WTC11 (cell line): ENCODE data around the gene TRAIP.

ENCODE experiments used
- EMX1 ChIP-seq: fragments of 250-450 bp; sonication (Bioruptor Pico); IDR thresholded peaks from 2 replicates; pipeline ENCODE4 v1.8.0; 2021; ENCODE audit warnings: mild to moderate bottlenecking
- ESRRA ChIP-seq: sonication (generic); formaldehyde crosslinking; IDR thresholded peaks from 2 replicates; pipeline ENCODE4 v1.8.1; 2022; ENCODE audit warnings: mild to moderate bottlenecking, missing genetic modification reagents, borderline replicate concordance
- GTF2I ChIP-seq: fragments of 250-450 bp; sonication (Bioruptor Pico); conservative IDR thresholded peaks from 2 replicates; pipeline ENCODE4 v1.4.0; 2021; ENCODE audit warnings: mild to moderate bottlenecking
- JUN ChIP-seq: sonication (generic); formaldehyde crosslinking; IDR thresholded peaks from 2 replicates; pipeline ENCODE4 v1.8.0; 2023; ENCODE audit warnings: mild to moderate bottlenecking, missing genetic modification reagents
- NR2C2 ChIP-seq: sonication (generic); formaldehyde crosslinking; IDR thresholded peaks from 2 replicates; pipeline ENCODE4 v1.8.0; 2022; ENCODE audit warnings: mild to moderate bottlenecking, missing genetic modification reagents
- OVOL2 ChIP-seq: fragments of 250-450 bp; sonication (Bioruptor Pico); IDR thresholded peaks from 2 replicates; pipeline ENCODE4 v1.9.0; 2021; ENCODE audit warnings: mild to moderate bottlenecking, borderline replicate concordance
- TEAD4 ChIP-seq: sonication (generic); formaldehyde crosslinking; IDR thresholded peaks from 2 replicates; pipeline ENCODE4 v1.8.0; 2022; ENCODE audit warnings: mild to moderate bottlenecking, missing genetic modification reagents
- ZNF121 ChIP-seq: sonication (generic); formaldehyde crosslinking; IDR thresholded peaks from 2 replicates; pipeline ENCODE4 v1.8.0; 2023; ENCODE audit warnings: missing genetic modification reagents
- ZNF232 ChIP-seq: sonication (generic); formaldehyde crosslinking; IDR thresholded peaks from 2 replicates; pipeline ENCODE4 v1.8.0; 2022; ENCODE audit warnings: mild to moderate bottlenecking, missing genetic modification reagents
- ZNF263 ChIP-seq: sonication (generic); formaldehyde crosslinking; IDR thresholded peaks from 2 replicates; pipeline ENCODE4 v1.8.1; 2022; ENCODE audit warnings: low read depth, mild to moderate bottlenecking, moderate library complexity, missing genetic modification reagents
- ZNF425 ChIP-seq: fragments of 250-450 bp; sonication (Bioruptor Pico); conservative IDR thresholded peaks from 2 replicates; pipeline ENCODE4 v1.9.0; 2021; ENCODE audit warnings: mild to moderate bottlenecking
- TF ChIP-seq, protein P1 (sequence below): fragments of 200-600 bp; IDR thresholded peaks from 2 replicates; pipeline ENCODE4 v1.8.0; 2022; ENCODE audit warnings: antibody characterized with exemption
- TF ChIP-seq, protein P2 (sequence below): sonication (generic); formaldehyde crosslinking; IDR thresholded peaks from 2 replicates; pipeline ENCODE4 v1.8.1; 2022; ENCODE audit warnings: low read depth, mild to moderate bottlenecking, moderate library complexity, missing genetic modification reagents, borderline replicate concordance
- TF ChIP-seq, protein P3 (sequence below): sonication (generic); formaldehyde crosslinking; IDR thresholded peaks from 2 replicates; pipeline ENCODE4 v1.8.0; 2022; ENCODE audit warnings: mild to moderate bottlenecking, missing genetic modification reagents

DNA sequence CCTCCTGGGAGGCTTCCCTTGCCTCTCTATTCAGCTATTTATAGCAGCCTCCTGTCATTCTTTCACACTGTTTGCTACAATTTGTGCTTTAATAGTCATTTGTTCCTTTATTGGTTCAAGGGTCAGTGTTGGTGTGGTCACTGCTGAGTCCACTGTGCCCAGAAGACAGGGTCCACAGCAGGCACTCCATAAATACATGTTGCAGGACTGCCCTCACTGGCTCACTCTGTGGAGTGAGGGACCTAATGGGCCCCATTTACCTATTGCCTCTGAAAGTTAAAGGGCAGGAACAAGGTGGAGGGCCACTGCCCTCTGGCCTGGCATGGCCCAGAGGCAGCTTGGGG is 30.5 kb upstream of the TRAIP start:
- TF ChIP-seq NR2C2 (CRISPR knock-in tag) = no peak
- TF ChIP-seq ZNF263 (CRISPR knock-in tag) = no peak
- TF ChIP-seq, protein P1, sequence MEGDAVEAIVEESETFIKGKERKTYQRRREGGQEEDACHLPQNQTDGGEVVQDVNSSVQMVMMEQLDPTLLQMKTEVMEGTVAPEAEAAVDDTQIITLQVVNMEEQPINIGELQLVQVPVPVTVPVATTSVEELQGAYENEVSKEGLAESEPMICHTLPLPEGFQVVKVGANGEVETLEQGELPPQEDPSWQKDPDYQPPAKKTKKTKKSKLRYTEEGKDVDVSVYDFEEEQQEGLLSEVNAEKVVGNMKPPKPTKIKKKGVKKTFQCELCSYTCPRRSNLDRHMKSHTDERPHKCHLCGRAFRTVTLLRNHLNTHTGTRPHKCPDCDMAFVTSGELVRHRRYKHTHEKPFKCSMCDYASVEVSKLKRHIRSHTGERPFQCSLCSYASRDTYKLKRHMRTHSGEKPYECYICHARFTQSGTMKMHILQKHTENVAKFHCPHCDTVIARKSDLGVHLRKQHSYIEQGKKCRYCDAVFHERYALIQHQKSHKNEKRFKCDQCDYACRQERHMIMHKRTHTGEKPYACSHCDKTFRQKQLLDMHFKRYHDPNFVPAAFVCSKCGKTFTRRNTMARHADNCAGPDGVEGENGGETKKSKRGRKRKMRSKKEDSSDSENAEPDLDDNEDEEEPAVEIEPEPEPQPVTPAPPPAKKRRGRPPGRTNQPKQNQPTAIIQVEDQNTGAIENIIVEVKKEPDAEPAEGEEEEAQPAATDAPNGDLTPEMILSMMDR = no peak
- TF ChIP-seq JUN (CRISPR knock-in tag) = no peak
- TF ChIP-seq, protein P2, sequence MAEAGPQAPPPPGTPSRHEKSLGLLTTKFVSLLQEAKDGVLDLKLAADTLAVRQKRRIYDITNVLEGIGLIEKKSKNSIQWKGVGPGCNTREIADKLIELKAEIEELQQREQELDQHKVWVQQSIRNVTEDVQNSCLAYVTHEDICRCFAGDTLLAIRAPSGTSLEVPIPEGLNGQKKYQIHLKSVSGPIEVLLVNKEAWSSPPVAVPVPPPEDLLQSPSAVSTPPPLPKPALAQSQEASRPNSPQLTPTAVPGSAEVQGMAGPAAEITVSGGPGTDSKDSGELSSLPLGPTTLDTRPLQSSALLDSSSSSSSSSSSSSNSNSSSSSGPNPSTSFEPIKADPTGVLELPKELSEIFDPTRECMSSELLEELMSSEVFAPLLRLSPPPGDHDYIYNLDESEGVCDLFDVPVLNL = no peak
- TF ChIP-seq GTF2I (CRISPR knock-in tag) = no peak
- no peak for TF ChIP-seq ZNF121 (CRISPR knock-in tag)
- TF ChIP-seq ESRRA (CRISPR knock-in tag) = no peak
- no peak for TF ChIP-seq OVOL2 (CRISPR knock-in tag)
- no peak for TF ChIP-seq ZNF232 (CRISPR knock-in tag)
- TF ChIP-seq, protein P3, sequence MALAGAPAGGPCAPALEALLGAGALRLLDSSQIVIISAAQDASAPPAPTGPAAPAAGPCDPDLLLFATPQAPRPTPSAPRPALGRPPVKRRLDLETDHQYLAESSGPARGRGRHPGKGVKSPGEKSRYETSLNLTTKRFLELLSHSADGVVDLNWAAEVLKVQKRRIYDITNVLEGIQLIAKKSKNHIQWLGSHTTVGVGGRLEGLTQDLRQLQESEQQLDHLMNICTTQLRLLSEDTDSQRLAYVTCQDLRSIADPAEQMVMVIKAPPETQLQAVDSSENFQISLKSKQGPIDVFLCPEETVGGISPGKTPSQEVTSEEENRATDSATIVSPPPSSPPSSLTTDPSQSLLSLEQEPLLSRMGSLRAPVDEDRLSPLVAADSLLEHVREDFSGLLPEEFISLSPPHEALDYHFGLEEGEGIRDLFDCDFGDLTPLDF (CRISPR knock-in tag) = no peak
- TF ChIP-seq TEAD4 = no peak
- no peak for TF ChIP-seq EMX1 (CRISPR knock-in tag)
- no peak for TF ChIP-seq ZNF425 (CRISPR knock-in tag)
